ENCODE results near the gene U2AF1L4.
"Not testable (repeated sequence)": the region's sequence is repeated elsewhere in the genome, so short reads cannot be mapped to it uniquely, and the experiment has no call there.

The U2AF1L4 gene

GRCh38 chr19:35780717-35781116 is 35.5 kb upstream of the U2AF1L4 start:
- DNase-seq (ENCODE audit: low read depth) = no peak

GRCh38 chr19:35780058-35780457 is 34.8 kb upstream of the U2AF1L4 start:
- no peak for DNase-seq (ENCODE audit: low read depth)

GRCh38 chr19:35779033-35779432 is 33.8 kb upstream of the U2AF1L4 start:
- DNase-seq (ENCODE audit: low read depth) = no peak

- no peak for DNase-seq (ENCODE audit: low read depth)
Observed at GRCh38 chr19:35777961-35778360, 32.7 kb upstream of the U2AF1L4 start.

GRCh38 chr19:35777086-35777841 is 32.0 kb upstream of the U2AF1L4 start:
- no peak for DNase-seq (ENCODE audit: low read depth)

- DNase-seq (ENCODE audit: low read depth) = no peak
Observed at GRCh38 chr19:35776102-35776788, 31.0 kb upstream of the U2AF1L4 start.

GRCh38 chr19:35775298-35776101 is 30.3 kb upstream of the U2AF1L4 start, which contains the start of gene ARHGAP33:
TSS of gene ARHGAP33 (plus strand) at chr19:35775564. CDS start at chr19:35775659, 95 bp downstream.
- DNase-seq (ENCODE audit: low read depth) = peak; percentile 99

- DNase-seq (ENCODE audit: low read depth) = no peak
Observed at GRCh38 chr19:35775046-35775297, 29.8 kb upstream of the U2AF1L4 start.

- DNase-seq (ENCODE audit: low read depth) = no peak
Observed at GRCh38 chr19:35774274-35775045, 29.2 kb upstream of the U2AF1L4 start.

- DNase-seq (ENCODE audit: low read depth) = no peak
Observed at GRCh38 chr19:35773020-35773806, 28.0 kb upstream of the U2AF1L4 start.

- DNase-seq (ENCODE audit: low read depth) = not testable (repeated sequence)
Observed at GRCh38 chr19:35772362-35772761, 27.1 kb upstream of the U2AF1L4 start.

GRCh38 chr19:35768082-35768421 is 22.8 kb upstream of the U2AF1L4 start:
- DNase-seq (ENCODE audit: low read depth) = no peak

GRCh38 chr19:35767288-35768081 is 22.3 kb upstream of the U2AF1L4 start:
- no peak for DNase-seq (ENCODE audit: low read depth)

- DNase-seq (ENCODE audit: low read depth) = no peak
Observed at GRCh38 chr19:35766571-35767104, 21.4 kb upstream of the U2AF1L4 start.

- no peak for DNase-seq (ENCODE audit: low read depth)
Observed at GRCh38 chr19:35764432-35765315, 19.5 kb upstream of the U2AF1L4 start.

- no peak for DNase-seq (ENCODE audit: low read depth)
Observed at GRCh38 chr19:35760711-35761349, 15.6 kb upstream of the U2AF1L4 start.

GRCh38 chr19:35759697-35760096 is 14.5 kb upstream of the U2AF1L4 start:
- no peak for DNase-seq (ENCODE audit: low read depth)

- DNase-seq (ENCODE audit: low read depth) = peak; percentile 92
Observed at GRCh38 chr19:35757749-35758608, 12.8 kb upstream of the U2AF1L4 start, which contains the start of gene PROSER3. TSS of gene PROSER3 (plus strand) at chr19:35758176. CDS start at chr19:35758216, 40 bp downstream.

Data from stimulated activated CD8-positive, alpha-beta memory T cell treated with anti-CD3 and anti-CD28 coated beads, Interleukin-15, amount 100 ng/mL, for 1 hour (primary cell).